Fibroblast of upper back skin (primary cell): Measurements from ENCODE around the gene PAK6.

Experiments used
- DNase-seq: peaks from one replicate; pipeline ENCODE4 v3.0.0-alpha.2; 2013

The PAK6 gene

DNA sequence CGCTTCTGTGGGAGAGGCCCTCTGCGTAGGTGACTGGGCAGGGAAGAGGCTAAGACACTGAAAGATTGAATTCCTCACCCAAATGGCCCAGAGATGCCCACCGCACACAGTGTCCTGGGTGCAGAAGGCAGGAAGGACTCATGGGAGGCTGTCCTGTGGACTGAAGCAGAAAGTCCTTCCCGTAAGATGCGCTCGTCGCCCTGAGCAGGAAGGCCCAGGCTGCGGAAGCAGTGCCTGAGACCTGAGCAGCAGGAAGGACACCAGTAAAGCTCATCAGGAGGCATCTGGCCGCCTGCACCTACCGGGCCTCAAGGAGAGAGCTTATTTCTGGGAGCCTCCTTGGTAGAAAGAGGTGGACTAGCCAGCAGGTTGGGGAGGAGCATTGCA lies 3.3 kb downstream of the PAK6 start:
- DNase-seq: no peak

DNA sequence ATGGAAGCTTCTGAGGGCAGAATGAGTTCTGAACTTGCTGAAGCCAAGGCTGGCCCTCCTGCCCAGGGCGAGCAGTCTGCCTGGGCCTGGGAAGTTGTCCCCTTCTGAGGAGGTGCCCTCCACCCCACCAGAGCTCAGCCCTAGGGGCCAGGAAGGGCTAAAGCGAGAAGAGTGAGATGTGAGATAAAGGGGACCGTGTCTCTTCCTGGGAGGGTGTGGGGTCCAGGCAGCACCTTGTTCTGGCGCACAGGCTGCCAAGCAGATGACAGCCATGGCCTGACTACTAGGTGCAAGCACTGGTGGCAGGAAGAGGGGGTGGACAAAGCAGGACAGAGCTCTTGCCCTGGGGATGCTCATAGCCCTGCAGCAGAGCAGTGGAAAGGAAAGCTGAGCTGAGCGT lies 3.7 kb downstream of the PAK6 start:
- DNase-seq: no peak

DNA sequence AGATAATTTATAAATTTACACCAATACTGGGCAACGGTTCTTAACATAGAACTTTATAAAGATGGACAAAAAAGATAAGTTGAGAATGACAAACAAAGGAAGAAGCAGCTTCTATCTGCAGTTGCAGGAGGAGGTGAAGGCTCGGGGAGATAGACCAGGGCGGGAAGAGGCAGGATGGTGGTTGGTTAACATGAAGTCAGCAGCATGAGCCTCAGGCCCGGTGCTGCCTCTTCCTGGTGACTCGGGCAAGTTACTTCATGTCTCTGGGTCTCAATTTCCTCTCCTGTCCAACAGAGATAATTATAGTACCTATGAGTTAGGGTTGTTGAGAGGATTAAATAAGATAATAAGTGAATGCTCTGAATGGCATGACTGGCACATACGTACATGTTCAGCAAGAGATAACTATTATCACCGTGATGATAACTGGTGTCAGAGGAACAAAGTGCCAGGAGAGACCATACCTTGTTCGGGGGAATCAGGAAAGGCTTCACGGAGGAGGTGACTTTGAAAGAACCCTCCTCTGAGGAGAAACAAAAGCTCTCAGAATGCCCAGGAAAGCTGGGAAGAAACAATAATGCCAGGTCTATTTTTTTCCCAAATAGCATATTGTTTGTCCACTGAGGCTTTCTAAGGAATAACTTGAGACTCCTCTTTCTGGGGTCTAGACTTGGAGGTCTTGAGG lies 4.4 kb downstream of the PAK6 start:
- no peak for DNase-seq

DNA sequence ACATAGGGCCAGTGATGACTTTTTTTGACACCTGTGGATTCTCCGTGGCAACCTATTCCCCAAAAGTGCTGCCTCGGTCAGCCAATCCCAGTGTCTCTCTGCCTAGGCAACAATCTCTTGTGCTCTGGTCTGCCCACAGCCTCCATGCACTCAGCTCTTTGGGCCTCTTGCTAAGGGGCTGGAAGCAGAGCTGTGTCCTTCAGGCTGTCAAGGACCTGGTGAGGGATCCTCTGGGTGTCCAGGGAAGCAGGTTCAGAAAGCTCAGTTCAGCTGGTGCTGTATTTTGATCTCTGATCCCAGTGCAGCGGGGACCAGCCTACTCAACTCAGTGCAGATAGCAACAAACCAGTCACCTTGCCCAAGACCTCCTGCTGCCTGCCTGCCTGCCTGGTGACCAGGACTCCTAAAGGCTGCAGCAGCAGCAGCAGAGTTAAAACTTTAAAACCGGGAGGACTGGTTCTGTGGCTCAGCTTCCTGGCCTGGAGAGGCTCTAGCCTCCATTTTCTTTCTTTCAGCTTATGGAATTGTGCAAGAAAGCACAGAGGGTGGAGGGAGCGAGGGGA lies 6.2 kb downstream of the PAK6 start:
- no peak for DNase-seq

DNA sequence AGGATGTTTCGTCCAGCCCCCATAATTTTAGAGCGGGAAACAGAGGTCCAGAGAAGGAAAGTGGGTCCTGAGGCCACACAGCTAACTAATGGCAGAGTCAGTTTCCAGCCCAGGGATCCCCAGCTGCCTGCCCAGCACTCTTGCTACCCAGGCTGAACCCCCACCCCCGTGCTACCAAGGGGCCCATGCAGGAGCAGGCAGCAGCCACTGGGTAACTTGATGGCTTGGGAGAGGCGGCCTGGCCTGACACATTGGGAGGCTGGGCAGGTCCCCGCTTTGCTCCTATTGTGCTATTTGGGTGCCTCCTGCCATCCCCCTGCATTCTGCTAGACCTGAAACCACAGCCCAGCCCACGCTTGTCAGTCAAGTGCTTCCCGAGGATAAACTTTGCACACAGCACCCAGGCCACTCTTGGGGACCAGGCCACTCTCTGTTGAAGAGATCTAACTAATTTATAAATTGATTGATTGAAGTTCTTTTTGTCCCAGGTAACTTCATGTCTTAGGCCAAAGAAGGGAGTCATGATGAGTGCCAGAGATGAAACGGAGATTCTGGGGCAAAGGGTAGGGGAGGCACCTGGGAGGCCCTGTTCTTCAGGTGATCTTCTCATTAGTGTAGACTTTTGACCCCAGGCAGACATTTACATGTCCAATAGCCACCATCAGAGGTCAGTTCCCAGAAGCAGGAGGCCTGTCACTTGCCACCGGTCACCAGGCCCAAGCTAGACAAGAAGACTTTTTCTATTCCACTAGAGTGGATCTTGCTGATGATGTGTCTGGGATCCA lies 7.0 kb downstream of the PAK6 start:
- DNase-seq: no peak

DNA sequence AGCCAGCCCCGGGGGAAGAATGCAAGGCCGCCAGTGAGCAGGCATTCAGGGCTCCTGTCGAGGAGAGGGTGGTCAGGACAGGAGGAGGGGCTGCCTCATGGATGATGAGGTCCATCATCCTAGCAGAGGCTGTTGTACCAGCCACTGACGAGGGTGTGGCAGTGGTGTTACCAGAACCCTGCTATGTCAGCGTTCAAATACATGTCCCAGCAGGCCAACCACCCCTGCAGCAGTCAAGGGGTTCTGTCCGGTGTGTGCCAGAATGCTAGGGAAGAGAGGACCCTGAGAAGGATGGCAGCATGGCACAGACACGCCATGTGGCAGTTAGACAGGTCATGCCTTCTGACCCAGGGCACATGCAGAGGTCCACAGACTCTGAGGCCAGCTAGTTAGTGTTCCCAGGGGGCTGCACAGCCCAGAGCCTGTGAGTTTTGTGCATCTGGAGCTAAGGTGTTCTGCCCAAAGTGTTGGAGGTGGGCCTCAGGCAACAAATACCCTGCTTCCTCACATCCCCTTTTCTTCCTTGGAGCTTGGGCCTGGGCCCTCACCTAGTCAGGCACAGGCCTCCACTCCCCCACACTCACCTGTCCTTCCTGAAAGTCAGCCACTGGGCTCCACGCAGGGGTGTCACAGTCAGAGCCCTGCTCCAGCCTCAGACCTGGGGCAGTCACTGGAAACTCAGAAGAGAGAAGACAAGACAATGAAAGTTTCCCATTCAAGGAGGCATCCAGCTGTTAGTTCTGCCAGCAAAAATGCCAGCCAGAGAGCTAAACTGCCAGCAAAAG lies 7.8 kb downstream of the PAK6 start:
- no peak for DNase-seq

DNA sequence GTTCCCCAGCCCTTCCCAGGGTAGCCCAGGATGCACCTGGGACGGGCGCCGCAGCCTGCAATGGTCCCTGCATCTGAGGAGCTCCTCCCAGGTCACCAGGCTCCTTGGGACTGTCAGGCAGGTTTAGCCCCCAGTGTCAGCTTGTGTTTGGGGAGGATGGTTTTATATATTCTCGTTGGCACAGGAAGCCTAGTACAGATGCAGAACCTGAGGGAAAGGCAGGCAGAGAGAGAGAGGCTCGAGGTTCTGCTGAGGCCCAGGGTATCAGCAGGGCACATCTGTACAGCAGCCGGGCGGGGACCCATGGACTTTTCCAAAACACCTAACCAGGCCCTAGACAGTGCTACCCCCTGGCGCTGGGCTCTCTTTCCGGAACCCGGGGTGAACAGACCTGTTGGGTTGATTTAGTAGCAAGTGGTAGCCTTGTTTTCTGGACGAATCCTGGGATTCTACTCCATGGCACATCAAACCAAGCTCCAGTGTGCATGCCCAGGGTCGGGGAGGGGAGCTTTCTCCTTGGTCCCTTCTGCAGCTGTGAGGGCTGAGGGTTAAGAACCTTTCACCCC lies 8.6 kb downstream of the PAK6 start:
- DNase-seq: no peak

DNA sequence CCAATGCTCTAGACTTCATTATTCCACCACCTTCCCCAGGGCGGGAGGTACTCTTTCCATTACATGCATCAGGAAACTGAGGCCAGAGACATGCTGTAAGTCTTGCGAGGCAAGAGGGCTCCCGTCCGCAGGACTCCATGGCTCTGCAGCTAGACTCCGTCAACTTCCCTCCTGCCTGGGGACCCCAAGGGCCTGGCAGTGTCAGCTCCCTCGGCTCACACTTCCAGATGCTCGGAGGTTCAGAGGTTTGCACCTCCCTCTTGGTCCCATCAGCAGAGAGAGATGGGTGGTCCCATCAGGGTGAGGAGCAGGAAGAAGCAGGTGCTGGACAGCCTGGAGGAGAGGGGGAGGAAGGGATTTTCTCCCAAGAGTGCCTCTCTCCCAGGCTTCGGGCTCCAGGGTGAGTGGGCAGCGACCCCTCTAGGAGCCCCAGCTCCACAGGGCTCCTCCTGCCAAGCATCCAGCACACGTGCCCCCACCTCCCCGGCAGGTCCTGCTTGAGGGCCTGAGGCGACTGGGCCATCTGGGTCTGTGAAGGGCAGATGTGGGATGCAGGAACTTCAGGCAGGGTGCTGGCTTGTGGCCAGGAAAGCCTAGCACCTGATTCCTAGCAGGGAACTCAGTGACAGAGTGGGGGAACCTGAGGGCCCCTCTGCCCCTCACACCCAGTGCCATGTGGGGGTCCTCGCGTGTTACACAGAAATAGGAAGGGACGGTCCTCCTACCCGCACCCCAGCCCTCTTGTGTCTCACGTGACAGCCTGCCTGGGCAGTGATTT lies 9.3 kb downstream of the PAK6 start:
- DNase-seq: no peak

DNA sequence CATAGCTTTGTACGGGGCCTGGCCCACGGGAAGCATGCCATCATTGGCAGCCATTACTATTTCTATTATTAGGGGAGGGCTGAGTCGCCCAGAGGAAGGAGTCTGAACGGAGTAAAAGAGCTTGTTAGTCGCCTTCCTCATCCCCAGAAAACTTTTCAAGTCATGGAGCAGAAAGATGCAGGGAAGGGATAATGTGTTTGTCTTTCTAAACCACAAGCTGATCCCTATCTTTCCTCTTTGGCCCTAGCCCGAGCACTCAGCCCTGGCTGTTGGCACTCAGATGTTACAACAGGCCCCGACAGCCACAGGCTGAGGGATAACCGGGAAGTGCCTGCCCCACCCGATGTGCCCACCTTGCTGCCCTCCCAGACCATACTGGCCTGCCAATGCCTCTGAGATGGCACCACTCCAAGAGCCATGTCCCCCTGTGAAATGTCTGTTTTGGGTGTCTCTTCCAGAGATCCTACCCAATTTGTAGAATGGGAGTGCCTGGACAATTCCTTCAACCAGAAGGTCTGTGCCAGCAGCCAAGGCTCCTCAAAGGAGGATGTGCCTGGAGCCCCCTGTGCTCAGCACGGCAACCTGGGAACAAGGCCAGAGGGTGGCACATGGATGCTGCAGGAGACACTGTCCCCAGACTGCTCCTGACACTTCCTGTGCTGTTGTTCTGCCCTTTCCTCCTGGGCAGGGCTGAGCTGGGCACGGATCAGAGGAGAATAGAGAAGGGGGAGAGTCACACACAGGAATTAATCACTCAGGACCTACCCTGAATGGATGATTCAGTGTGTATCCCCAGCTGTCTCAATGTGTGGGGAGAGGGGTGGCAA lies 10.8 kb downstream of the PAK6 start:
- peak; percentile 29 for DNase-seq

DNA sequence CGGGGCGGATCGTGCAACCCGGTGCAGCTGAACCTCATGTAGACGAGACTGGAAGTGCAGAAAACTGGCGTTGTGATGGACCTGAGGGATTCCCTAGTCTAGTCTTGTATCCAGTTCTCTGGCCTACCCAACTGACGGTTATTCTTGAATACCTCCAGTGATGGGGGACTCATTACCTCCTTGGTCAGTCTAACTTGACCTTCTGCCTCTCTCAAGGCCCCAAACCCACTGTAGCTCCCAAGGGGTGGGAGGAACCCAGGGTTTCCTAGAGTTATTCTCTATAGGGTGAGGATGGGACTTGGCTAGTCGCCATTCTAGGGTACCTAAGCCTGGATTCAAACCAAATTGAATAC lies 11.4 kb downstream of the PAK6 start:
- DNase-seq: no peak

DNA sequence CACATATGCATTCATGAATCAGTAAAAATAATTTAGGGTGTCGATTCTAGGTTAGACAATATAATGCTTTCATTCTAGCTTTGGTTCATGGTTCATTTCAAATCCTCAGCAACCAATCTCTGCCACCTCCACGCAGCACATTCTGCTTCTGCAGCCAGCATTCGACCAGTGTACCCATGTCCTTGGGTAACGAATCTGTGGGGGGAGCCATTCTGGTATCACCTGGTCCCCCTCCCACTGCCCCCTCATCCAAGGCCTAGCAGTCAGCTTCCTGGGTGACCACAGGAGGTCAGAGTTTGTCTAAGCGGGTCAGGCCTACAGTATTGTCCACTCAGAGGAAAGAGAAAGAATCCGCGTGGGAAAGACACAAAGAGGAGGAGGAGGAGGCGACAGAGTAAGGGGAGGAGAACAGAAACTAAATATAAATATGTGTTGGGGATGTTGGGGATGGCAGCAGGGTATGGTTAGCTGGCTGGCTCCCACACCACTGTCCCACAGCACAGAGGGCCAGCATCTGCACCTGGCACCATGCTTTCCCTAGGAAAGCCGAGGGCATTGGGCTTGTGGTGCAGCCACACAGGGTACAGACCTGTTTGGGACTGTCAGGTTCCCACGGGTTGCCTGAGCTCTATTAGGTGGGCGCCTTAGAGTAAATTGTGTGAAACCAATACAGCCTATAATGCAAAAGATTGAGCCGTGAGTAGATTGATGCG lies 12.1 kb downstream of the PAK6 start:
- no peak for DNase-seq

DNA sequence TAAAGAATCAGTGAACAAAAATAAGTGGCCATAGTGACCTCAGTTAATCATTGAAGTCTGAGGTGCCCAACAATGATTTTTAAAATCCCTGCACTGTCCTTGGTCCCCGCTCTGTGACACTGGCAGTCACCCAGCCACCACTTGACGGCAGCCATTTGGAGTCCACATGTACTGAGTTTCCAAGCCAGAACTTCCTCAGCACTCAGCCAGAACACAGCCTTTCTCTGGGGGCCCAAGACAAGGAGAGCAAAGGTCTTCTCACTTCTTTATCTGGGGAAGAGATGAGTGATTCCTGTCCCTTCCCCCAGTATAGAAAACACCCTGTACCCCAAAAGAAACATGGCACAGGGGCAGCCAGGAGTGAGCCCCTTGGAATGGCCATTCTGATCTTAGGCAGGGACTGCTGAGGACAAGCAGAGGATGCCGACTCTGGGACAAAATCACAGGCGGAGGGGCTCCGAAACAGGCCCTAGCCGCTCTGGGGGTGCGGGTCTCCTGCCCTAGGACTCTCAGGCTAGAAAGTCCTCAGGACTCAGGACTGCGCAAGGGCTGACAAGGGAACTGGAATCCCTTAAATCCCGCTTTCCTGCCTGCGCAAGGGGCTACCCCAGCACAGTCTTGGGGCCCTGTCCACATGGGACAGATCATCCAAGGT lies 12.8 kb downstream of the PAK6 start:
- no peak for DNase-seq

DNA sequence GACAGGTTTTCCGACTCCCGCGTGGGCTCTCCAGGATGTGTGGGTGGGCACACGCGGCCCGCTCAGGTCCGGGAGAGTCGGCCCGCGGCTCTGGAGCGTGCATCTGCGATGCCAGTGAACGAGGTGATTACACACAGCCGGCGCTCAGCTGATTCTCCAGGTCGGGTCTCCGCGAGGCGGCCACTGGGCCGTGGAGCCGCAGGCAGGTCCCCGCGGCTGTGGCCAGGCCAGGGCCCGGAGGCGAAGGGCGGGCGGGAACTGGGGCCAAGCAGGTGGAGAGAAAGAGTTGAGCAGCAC lies 13.2 kb downstream of the PAK6 start:
- no peak for DNase-seq

DNA sequence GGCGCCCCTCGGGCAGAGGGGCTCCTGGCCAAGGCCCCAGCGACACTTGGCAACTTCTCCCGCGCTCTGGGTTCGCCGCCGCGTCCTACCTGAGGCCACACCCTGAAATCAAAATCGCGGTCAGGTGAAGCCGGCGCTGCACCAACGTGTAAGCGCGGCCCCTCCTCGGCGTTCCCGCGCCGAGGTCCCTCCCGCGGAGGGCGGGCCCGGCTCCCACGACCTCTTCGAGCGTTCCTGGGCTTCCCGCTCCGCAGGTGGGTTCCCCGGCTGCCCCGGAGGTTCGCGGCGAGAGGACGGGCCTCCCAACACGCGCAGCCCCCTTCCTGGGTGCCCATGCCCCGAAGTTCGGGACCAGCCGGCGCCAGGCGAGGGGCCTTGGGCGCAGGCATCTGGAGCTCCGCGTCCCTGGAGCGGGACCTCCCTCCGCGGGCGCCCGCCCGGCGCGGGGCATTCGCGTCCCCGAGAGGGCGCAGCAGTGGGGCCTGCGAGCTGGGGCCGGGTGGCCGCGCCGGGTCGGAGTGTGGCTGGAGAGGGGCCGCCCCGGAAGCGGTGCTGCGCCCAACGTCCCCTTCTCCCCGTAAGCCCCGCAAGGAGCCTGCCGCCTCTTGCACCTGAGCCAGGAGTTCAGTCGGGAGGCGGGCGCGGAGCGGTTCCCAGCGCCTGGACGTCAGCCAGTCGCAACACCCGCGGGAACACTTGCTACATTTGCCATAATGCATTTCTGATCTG lies 13.7 kb downstream of the PAK6 start:
- DNase-seq: no peak

DNA sequence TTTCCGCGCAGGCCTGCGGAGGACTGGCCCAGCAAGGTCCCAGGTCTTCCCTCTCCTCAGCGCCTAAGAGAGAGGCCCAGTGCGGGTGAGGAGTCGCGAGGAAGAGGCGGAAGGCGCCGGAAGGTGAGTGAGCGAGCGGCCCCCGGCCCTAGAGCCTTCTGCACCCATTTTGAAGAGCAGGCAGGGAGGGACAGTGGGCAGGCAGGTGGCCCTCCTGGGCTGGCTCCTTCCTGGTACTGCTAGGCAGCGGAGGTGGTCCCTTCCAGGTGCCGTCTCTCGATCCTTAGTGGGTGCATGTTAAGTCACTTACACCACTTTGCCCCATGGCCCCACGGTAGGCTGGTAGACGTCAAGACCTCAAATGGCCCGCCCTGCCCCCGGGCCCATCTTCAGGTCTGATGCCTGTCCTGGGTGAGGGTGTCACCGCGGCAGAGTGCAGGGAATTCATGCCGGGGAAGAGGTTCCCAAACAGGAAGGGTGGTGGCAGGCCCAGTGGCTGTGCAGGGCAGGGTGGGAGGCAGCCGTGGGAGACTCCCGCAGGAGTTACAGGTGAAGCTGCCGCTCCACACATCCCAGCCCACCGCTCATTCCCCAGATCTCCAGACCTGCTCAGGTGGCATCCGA lies 14.4 kb downstream of the PAK6 start:
- no peak for DNase-seq

DNA sequence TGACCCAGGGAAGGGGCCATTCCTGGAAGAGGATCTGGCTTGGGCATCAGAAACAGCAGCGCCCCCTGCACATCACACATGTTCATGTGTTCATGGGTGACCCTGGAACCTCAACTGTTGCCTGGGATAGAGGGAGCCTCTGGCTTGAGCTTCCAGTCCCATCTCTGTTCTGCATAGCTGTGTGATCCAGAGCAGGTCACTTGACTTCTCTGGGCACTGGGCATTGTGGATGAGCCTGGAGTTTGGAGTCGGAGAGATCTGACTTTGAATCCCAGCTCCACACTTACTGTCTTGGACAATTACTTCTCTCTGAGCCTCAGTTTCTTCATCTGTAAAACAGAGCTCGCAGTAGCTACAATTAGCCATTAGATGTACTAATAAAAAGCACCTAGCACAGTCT lies 15.6 kb downstream of the PAK6 start:
- no peak for DNase-seq

DNA sequence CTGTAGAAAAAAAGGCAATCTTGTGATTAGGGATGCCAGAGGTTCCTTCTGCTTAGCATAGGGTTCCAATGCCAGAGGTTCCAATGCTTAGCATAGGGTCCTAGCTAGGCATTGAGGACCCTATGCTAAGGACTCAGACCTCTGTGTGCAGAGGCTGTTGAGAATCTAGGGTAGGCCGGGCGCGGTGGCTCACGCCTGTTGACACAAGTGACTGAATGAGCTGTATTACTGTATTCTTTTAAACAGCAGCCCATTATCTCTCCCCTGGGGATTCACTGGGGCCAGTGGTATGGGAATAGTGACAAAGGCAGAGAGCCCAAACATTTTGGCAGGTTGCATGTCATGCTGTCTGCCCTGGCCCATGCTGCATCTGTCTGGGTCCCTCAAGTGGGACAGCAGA lies 16.2 kb downstream of the PAK6 start:
- DNase-seq: no peak

DNA sequence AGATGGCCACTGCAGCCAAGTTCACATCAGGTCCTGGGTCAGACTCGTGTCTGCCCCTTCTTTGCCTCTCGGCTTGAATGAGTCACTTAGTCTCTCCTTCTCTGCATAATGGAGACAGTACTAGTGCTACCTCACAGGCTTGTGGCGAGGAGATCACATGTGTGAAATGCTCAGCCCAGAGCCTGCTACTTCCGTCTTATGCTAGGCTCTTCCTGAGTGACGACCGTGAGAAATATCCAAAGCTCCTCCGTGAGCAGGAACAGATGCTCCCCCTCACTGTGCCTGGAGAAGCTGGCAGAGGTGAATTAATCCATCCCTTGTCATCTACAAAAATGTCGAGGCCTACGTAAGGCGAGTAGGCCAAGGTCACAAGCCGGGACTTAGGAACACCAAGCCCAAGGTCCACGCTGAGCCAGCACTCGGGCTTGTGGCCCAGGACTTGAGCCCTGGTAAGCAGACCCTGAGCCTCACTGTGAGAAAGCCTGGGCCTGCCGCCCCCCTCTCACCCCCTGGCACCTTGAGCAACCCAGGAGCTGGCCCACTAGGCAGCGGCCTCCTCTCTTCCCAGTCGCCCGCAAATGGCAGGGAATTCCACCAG lies 17.9 kb downstream of the PAK6 start:
- DNase-seq: peak; percentile 65
